SK-N-MC (cell line): Measurements from ENCODE around the gene DROSHA.

Source experiments
- FOXP2 ChIP-seq: optimal IDR thresholded peaks from 2 replicates; pipeline ENCODE3; 2011; ENCODE audit warnings: mild to moderate bottlenecking, moderate library complexity; ENCODE audit not compliant: insufficient read depth; ENCODE audit errors: extremely low read length, control extremely low read depth
- POLR2AphosphoS5 ChIP-seq: IDR thresholded peaks from 2 replicates; pipeline ENCODE4 v1.6.1; 2012; ENCODE audit warnings: mild to moderate bottlenecking, low read depth, low read length, borderline replicate concordance

DNA sequence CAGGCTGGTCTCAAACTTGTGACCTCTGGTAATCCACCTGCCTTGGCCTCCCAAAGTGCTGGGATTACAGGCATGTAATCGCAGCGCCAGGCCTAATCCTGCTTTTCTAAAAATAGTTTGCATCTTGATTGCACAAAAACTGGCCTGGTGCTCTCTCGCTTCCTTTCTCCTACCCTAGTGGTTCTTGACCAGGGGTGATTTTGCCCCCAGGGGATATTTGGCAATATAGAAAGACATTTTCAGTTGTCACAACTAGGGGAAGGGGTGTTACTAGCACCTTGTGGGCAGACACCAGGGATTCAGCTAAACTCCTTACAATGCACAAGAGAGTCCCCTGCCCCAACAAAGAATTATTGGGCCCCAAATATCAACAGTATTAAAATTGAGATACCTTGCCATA is 139.8 kb downstream of the DROSHA start:
- TF ChIP-seq FOXP2 (no peak), POLR2AphosphoS5 (no peak)
